Ishikawa (cell line): Measurements from ENCODE around the gene STXBP5.

Source experiments
- CEBPB ChIP-seq: IDR thresholded peaks from 2 replicates; pipeline ENCODE4 v1.6.1; 2012
- CREB1 ChIP-seq: IDR thresholded peaks from 2 replicates; pipeline ENCODE4 v1.6.1; 2012; ENCODE audit warnings: low read depth
- EGR1 ChIP-seq: IDR thresholded peaks from 2 replicates; pipeline ENCODE4 v1.6.1; 2012
- EP300 ChIP-seq: IDR thresholded peaks from 2 replicates; pipeline ENCODE4 v1.6.1; 2012; ENCODE audit warnings: borderline replicate concordance
- FOXM1 ChIP-seq: IDR thresholded peaks from 2 replicates; pipeline ENCODE4 v1.6.1; 2012; ENCODE audit warnings: low read depth, borderline replicate concordance
- MAX ChIP-seq: IDR thresholded peaks from 2 replicates; pipeline ENCODE4 v1.6.1; 2012
- NFIC ChIP-seq: IDR thresholded peaks from 2 replicates; pipeline ENCODE4 v1.6.1; 2012
- RAD21 ChIP-seq: IDR thresholded peaks from 2 replicates; pipeline ENCODE4 v1.6.1; 2012; ENCODE audit warnings: low read depth
- REST ChIP-seq: IDR thresholded peaks from 2 replicates; pipeline ENCODE4 v1.6.1; 2012; ENCODE audit warnings: low read depth, mild to moderate bottlenecking
- TAF1 ChIP-seq: IDR thresholded peaks from 2 replicates; pipeline ENCODE4 v1.6.1; 2012; ENCODE audit warnings: low read depth, mild to moderate bottlenecking
- TCF12 ChIP-seq: IDR thresholded peaks from 2 replicates; pipeline ENCODE4 v1.6.1; 2012; ENCODE audit warnings: low read depth
- TEAD4 ChIP-seq: IDR thresholded peaks from 2 replicates; pipeline ENCODE4 v1.6.1; 2012
- USF1 ChIP-seq: IDR thresholded peaks from 2 replicates; pipeline ENCODE4 v1.6.1; 2012
- YY1 ChIP-seq: IDR thresholded peaks from 2 replicates; pipeline ENCODE4 v1.6.1; 2012; ENCODE audit warnings: low read depth
- ZBTB7A ChIP-seq: IDR thresholded peaks from 2 replicates; pipeline ENCODE4 v1.6.1; 2012; ENCODE audit warnings: low read depth

The STXBP5 gene

GRCh38 chr6:147301070-147301469 lies 96.9 kb downstream of the STXBP5 start:
- TF ChIP-seq REST = no peak

DNA sequence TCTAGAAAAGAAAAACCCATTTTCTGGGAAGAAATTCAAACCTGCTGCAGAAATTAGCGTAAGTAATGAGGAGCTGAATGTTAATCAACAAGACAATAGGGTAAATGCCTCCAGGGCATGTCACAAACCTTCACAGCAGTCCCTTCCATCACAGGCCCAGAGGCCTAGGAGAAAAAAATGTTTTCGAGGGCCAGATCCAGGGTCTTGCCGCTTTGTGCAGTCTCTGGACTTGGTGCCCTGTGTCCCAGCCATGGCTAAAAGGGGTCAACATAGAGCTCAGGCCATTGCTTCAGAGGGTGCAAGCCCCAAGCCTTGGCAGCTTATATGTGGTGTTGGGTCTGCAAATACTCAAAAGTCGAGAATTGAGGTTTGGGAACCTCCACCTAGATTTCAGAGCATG lies 99.8 kb downstream of the STXBP5 start:
- TF ChIP-seq REST = no peak
- no peak for TF ChIP-seq EGR1
- no peak for TF ChIP-seq TAF1
- TF ChIP-seq NFIC = no peak
- no peak for TF ChIP-seq MAX
- TF ChIP-seq TCF12 = no peak

DNA sequence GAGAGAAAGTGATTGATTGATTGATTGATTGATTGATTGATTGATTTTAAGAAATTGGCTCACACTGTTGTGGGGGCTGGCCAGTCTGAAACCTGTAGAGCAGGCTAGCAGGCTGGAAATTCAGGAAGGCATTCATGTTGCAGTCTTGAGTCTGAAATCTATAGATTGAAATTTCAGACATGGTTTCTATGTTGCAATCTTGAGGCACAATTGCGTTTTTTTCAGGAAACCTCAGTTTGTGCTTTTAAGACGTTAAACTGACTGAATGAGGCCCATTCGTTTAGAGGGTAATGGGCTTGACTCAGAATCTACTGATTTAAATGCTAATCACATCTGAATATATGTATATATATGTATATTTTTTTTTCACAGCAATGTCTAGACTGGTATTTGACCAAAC lies 106.3 kb downstream of the STXBP5 start:
- TF ChIP-seq USF1 = no peak
- TF ChIP-seq YY1 = no peak

DNA sequence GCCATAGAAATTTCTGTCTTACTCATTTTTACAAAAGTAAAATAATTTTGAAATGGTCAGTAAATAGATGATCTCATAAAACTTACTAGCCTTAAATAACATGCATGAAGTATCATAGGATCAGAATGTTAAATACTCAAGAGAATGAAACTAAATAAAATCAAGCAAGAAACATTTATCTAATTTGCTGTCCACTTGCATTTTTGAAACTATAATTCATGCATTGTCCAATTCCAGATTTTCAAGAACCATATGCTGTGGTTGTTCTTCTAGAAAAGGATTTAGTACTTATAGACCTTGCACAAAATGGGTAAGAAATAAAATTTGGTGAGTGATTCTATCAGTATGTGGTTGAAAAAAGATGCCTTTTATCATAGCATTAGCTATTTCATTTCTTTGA lies 107.0 kb downstream of the STXBP5 start:
- TF ChIP-seq USF1 = no peak
- TF ChIP-seq ZBTB7A = no peak
- TF ChIP-seq TAF1 = no peak
- TF ChIP-seq CREB1 = no peak
- no peak for TF ChIP-seq CEBPB
- no peak for TF ChIP-seq MAX
- no peak for TF ChIP-seq REST
- TF ChIP-seq FOXM1 = no peak

GRCh38 chr6:147321260-147321659 lies 117.0 kb downstream of the STXBP5 start:
- TF ChIP-seq USF1 (no peak), MAX (no peak), CEBPB (no peak), TCF12 (no peak), REST (no peak), TAF1 (no peak), YY1 (no peak), ZBTB7A (no peak), TEAD4 (no peak), EGR1 (no peak), FOXM1 (no peak), RAD21 (no peak), CREB1 (no peak), NFIC (no peak), EP300 (no peak)
